A549 (cell line): Measurements from ENCODE around the gene TNFAIP2. TPM values are rescaled to one million over a fixed set of nuclear protein-coding genes. Genes with fewer than 3 reads are reported as not detected.

Experiments used
- ATAC-seq, 2 experiments: fragments of 200-7000 bp in 1 of 2; fragments of >200 bp in 1 of 2; cut with Nextera tagmentation in 1 of 2; cut with Tn5 transposase in 1 of 2; 3 replicates each; pipeline versions ENCODE4 v1.8.0 to v1.9.1; 2018 to 2020; ENCODE audit warnings: mild to moderate bottlenecking in 1 of 2, moderate library complexity in 1 of 2
- CTCF ChIA-PET: fragments of 300-600 bp; sonication (Branson Sonifier 250); formaldehyde crosslinking; extraction: SDS; loops from one replicate; lab custom pipeline; 2021; ENCODE audit warnings: antibody characterized with exemption, inconsistent platforms; lab: Yijun Ruan, JAX
- POLR2A ChIA-PET: fragments of 350-600 bp; formaldehyde crosslinking; extraction: SDS; loops from one replicate; lab custom pipeline; 2021; ENCODE audit warnings: antibody characterized with exemption, inconsistent platforms; lab: Yijun Ruan, JAX
- DNase-seq, 2 experiments: peaks; one replicate each; pipeline versions ENCODE4 v3.0.0 to v3.0.0-alpha.2; 2011 to 2016; ENCODE audit warnings: low read depth in 1 of 2, low spot score in 1 of 2
- FAIRE-seq: peaks from 2 replicates; lab custom pipeline; 2011; peaks lifted over from hg19 to GRCh38; lab: Jason Lieb, UNC
- H3K27ac ChIP-seq, 2 experiments: fragments of >200 bp; sonication (Bioruptor Twin); formaldehyde crosslinking; 3 replicates each; pipeline ENCODE4 v1.5.1; 2016 to 2017
- H3K4me1 ChIP-seq: fragments of >200 bp; sonication (Bioruptor Twin); formaldehyde crosslinking; 3 replicates; pipeline ENCODE4 v1.6.1; 2016
- H3K4me2 ChIP-seq: fragments of >200 bp; sonication (Bioruptor Twin); formaldehyde crosslinking; 3 replicates; pipeline ENCODE4 v1.6.1; 2016
- H3K4me3 ChIP-seq: fragments of >200 bp; sonication (Bioruptor Twin); formaldehyde crosslinking; 3 replicates; pipeline ENCODE4 v1.5.1; 2016
- H3K9me3 ChIP-seq: fragments of >200 bp; sonication (Bioruptor Twin); formaldehyde crosslinking; 3 replicates; pipeline ENCODE4 v1.6.1; 2016
- EHMT2 ChIP-seq: fragments of 200-600 bp; sonication (generic); IDR thresholded peaks from 2 replicates; pipeline ENCODE4 v1.6.1; 2016; ENCODE audit warnings: antibody characterized with exemption, low read depth, mild to moderate bottlenecking, moderate library complexity
- FOXS1 ChIP-seq: fragments of 250-450 bp; sonication (Bioruptor Pico); IDR thresholded peaks from 2 replicates; pipeline ENCODE4 v1.5.0; 2020; ENCODE audit warnings: mild to moderate bottlenecking, moderate library complexity
- HDAC2 ChIP-seq: fragments of 200-600 bp; sonication (generic); IDR thresholded peaks from 2 replicates; pipeline ENCODE4 v1.6.1; 2016
- JUN ChIP-seq, 2 experiments: fragments of >200 bp; sonication (Bioruptor Twin); formaldehyde crosslinking; IDR thresholded peaks; 2 replicates in 1 of 2; 3 replicates in 1 of 2; pipeline ENCODE4 v1.6.1; 2016 to 2017
- MAFK ChIP-seq: fragments of 450-650 bp; IDR thresholded peaks from 2 replicates; pipeline ENCODE4 v1.6.1; 2014; ENCODE audit not compliant: partially characterized antibody
- PHF8 ChIP-seq: fragments of 200-600 bp; sonication (generic); IDR thresholded peaks from 2 replicates; pipeline ENCODE4 v1.6.1; 2016; ENCODE audit warnings: low read depth, mild to moderate bottlenecking, antibody characterized with exemption, moderate library complexity, borderline replicate concordance
- POLR2A ChIP-seq: IDR thresholded peaks from 2 replicates; pipeline ENCODE4 v1.6.1; 2012; ENCODE audit warnings: mild to moderate bottlenecking, low read length
- RAD21 ChIP-seq, 2 experiments: fragments of >200 bp in 1 of 2; sonication (Bioruptor Twin) in 1 of 2; formaldehyde crosslinking in 1 of 2; IDR thresholded peaks in 1 of 2; conservative IDR thresholded peaks in 1 of 2; 2 replicates in 1 of 2; 3 replicates in 1 of 2; pipeline ENCODE4 v1.6.1; 2012 to 2018; ENCODE audit warnings: inconsistent platforms in 1 of 2
- SREBF2 ChIP-seq: fragments of 450-650 bp; IDR thresholded peaks from 2 replicates; pipeline ENCODE4 v1.6.1; 2014; ENCODE audit warnings: mild to moderate bottlenecking, moderate library complexity
- ZNF302 ChIP-seq: fragments of 250-450 bp; sonication (Bioruptor Pico); IDR thresholded peaks from 2 replicates; pipeline ENCODE4 v1.9.0; 2021; ENCODE audit warnings: inconsistent platforms, mild to moderate bottlenecking, moderate library complexity
- ZSCAN20 ChIP-seq: fragments of 250-450 bp; sonication (Bioruptor Pico); IDR thresholded peaks from 2 replicates; pipeline ENCODE4 v1.8.0; 2022; ENCODE audit warnings: mild to moderate bottlenecking, moderate library complexity
- WGBS: methylation state at CpG from one replicate; pipeline ENCODE4 v1.1.6; 2017; ENCODE audit errors: missing lambda C conversion rate; 5-methylcytosine and 5-hydroxymethylcytosine counted together
- polyA plus RNA-seq, 4 experiments: library from polyadenylated mRNA; depleted of rRNA in 3 of 4; stranded (reverse); fragments of >200 nt; fragmentation: RNase III in 1 of 4; extraction: RNeasy Plus Mini Kit Qiagen cat#74134 plus additional on column Dnase treatment in 1 of 4; gene quantifications; 2 replicates in 3 of 4; 3 replicates in 1 of 4; pipeline ENCODE4 v1.2.3, GENCODE V29; 2011 to 2017
- TF ChIP-seq, protein P1 (sequence below): fragments of 250-450 bp; sonication (Bioruptor Pico); IDR thresholded peaks from 2 replicates; pipeline ENCODE4 v1.5.0; 2020; ENCODE audit warnings: low read depth, mild to moderate bottlenecking, moderate library complexity

TNFAIP2 gene
- polyA plus RNA-seq, 2 of the 4 experiments (the other 2 are of a cell fraction), result 222 to 254 TPM

DNA sequence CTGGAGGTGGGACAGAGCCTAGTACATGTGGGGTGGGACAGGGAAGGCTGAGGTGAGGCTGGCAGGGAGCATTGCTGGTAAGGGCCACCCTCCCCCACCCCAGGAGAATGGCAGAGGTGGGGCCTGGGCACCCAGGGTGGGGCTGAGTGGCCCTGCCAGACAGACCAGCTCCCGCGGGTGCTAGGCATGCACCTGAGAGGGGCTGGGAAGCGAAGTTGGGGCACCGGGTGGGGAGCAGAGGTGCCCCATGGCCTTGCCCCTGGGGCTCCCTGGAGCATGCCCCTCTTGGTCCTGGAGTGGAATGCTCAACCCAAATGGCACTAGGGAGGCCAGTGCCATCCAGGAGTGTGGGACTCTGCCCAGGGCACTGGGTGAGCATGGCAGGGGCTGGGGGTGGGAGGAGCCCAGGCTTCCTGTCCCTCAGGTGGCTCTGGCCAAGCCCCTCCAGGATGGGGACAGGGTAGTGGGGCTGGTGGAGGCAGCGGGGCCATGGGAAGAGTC is 1.3 kb downstream of the TNFAIP2 start:
- Histone ChIP-seq H3K9me3 (no peaks in the 10 kb centered on the region), H3K27ac (peak overlapping the region; percentile 96 to 98), H3K4me3 (peak overlapping the region; percentile 83), H3K4me2 (peak overlapping the region; percentile 94), H3K4me1 (peaks cover 75% of the 10 kb centered on the region)
- WGBS, result 0% methylated on average over 2 of the region's 5 CpGs
- DNase-seq (no peak), ATAC-seq (no peak), FAIRE-seq (no peak)
- ChIA-PET POLR2A (interaction anchor here (1.8 kb wide), 1 partner anchor 20 kb away, joined by 8 read pairs; no protein-coding TSS in a partner anchor), CTCF (interaction anchor here (0.6 to 24.1 kb wide), 19 partner anchors 9 to 281 kb away, joined by 3 to 544 read pairs (median 5); partner anchors contain the start of gene EIF5)
- TF ChIP-seq MAFK (no peak), ZSCAN20 (CRISPR knock-in tag) (no peak), POLR2A (0 out of 2 replicates have a peak, but pooled peaks have one; percentile 23), ZNF302 (CRISPR knock-in tag) (no peak), PHF8 (no peak), EHMT2 (no peak)
- TF ChIP-seq, protein P1, sequence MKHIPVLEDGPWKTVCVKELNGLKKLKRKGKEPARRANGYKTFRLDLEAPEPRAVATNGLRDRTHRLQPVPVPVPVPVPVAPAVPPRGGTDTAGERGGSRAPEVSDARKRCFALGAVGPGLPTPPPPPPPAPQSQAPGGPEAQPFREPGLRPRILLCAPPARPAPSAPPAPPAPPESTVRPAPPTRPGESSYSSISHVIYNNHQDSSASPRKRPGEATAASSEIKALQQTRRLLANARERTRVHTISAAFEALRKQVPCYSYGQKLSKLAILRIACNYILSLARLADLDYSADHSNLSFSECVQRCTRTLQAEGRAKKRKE (CRISPR knock-in tag), result no peak

DNA sequence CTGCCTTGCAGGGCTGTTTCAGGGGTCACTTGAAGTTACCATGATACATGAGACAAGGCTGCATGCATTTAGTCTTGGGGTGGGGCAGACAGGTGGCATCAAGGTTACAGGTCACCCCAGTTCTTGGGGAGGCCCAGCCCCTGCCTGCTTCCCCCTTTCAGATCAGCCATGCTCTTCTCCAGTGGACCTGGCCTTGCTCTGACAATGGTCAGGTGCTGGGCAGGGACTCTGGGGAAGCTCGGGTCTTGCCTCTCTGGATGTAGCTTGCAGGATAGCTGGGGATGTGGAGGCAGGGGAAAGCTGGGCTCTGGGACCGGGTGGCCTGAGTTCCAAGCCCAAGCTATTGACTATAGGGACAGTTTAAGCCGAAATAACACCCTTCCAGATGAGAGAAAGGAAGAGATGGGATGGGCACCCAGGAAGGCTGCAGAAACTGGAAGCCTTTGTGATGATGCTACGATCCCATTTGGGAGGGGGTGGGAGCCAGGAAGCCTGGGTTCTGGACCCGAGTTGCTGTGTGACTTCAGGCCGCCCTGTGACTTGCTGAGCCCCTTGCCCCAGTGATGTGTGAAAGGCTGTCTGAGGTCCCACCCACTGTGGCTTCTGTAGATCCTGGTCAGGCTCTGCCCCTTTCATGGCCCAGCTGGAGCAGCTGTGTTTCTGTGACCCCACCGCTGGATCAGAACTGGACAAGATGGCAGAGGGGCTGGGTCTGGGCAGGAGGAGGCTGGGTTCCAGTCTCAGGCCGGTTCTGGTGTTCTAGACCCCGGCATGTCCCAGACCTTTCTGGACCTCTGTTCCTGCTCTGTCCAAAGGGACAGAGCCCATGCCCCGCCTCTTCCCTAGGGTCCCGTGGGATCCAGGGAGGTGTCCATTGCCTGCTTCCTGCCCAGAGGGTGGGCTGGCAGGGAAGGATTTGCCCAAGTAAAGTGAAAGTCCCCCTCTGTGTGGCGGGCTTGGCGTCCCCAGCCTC is 2.1 kb downstream of the TNFAIP2 start:
- Histone ChIP-seq H3K4me2 (peak overlapping the region; percentile 94), H3K9me3 (no peaks in the 10 kb centered on the region), H3K27ac (peak overlapping the region; percentile 96 to 98), H3K4me1 (peaks cover 76% of the 10 kb centered on the region), H3K4me3 (peak overlapping the region; percentile 83)
- WGBS, result 65% methylated on average over 10 of the region's 13 CpGs
- CTCF ChIA-PET, result interaction anchor here (0.9 to 24.1 kb wide), 8 partner anchors 10 to 168 kb away, joined by 3 to 544 read pairs (median 13); no protein-coding TSS in a partner anchor
- no peak for ATAC-seq
- TF ChIP-seq FOXS1 (CRISPR knock-in tag), result no peak
- 0 out of 5 replicates have a peak, but pooled peaks of 1 of the 2 experiments have one; percentile 10 for TF ChIP-seq JUN (IDR thresholded peaks at IDR 0.05)
- no peak for DNase-seq
- POLR2A ChIA-PET, result interaction anchor here (1.8 to 1.9 kb wide), 2 partner anchors 20 kb away, joined by 5 to 8 read pairs; no protein-coding TSS in a partner anchor
- FAIRE-seq, result no peak

DNA sequence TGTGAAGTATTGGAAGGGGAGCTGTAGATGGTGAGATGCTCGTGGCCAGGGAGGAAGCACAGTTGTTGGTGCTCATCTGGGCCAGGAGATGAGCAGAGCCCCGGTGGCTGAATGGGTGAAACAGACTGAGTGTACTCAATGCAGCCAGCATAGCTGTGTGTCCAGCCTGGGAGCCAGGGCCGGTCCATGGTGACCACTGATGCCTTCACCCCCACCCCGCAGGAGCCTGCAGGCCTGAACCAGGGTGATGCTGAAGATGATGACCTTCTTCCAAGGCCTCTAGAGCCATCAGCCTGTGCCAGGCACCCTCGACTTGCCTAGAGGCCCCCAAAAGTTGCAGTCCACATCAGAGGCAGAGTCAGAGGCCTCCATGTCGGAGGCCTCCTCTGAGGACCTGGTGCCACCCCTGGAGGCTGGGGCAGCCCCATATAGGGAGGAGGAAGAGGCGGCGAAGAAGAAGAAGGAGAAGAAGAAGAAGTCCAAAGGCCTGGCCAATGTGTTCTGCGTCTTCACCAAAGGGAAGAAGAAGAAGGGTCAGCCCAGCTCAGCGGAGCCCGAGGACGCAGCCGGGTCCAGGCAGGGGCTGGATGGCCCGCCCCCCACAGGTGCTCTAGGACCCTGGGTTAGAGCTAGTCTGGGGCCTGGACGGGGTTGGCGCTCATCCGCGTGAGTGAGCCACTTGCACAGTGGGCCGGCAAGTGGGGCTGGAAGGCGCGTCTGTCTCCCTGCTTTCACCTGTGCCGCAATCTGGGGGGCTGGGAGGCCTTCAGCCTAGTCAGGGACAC is 3.0 kb downstream of the TNFAIP2 start:
- DNase-seq (no peak), ATAC-seq (no peak), FAIRE-seq (no peak)
- CTCF ChIA-PET, result interaction anchor here (0.9 to 24.1 kb wide), 7 partner anchors 9 to 167 kb away, joined by 3 to 544 read pairs (median 13); no protein-coding TSS in a partner anchor
- H3K27ac ChIP-seq, result peak overlapping the region; percentile 96 to 98; a peak in 5 of 6 replicates
- 87% methylated on average over 20 of the region's 22 CpGs for WGBS
- peak overlapping the region; percentile 83 for H3K4me3 ChIP-seq
- H3K4me1 ChIP-seq, result peaks cover 76% of the 10 kb centered on the region
- POLR2A ChIA-PET, result interaction anchor here (1.9 kb wide), 1 partner anchor 21 kb away, joined by 5 read pairs; no protein-coding TSS in a partner anchor
- TF ChIP-seq JUN (IDR thresholded peaks at IDR 0.05) (0 out of 5 replicates have a peak, but pooled peaks of 1 of the 2 experiments have one; percentile 8), HDAC2 (no peak), FOXS1 (CRISPR knock-in tag) (no peak)
- peak overlapping the region; percentile 94 for H3K4me2 ChIP-seq
- no peaks in the 10 kb centered on the region for H3K9me3 ChIP-seq

DNA sequence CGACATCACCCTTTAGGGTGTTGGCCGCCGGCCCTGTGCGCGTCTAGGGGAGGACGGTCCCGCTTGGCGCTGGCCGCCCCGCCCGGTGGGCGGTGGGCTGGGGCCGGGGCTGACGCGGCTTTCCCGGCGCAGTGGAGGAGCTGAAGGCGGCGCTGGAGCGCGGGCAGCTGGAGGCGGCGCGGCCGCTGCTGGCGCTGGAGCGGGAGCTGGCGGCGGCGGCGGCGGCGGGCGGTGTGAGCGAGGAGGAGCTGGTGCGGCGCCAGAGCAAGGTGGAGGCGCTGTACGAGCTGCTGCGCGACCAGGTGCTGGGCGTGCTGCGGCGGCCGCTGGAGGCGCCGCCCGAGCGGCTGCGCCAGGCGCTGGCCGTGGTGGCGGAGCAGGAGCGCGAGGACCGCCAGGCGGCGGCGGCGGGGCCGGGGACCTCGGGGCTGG is 3.6 kb downstream of the TNFAIP2 start:
- Histone ChIP-seq H3K4me1 (peaks cover 75% of the 10 kb centered on the region), H3K4me2 (peak overlapping the region; percentile 94), H3K9me3 (no peaks in the 10 kb centered on the region), H3K4me3 (no peak overlapping the region), H3K27ac (peak overlapping the region in 1 of 2 experiments; percentile 98; a peak in 2 of 6 replicates)
- FAIRE-seq (no peak), ATAC-seq (no peak), DNase-seq (no peak)
- WGBS, result 96% methylated on average over 55 of the region's 62 CpGs
- POLR2A ChIA-PET, result interaction anchor here (1.9 kb wide), 1 partner anchor 21 kb away, joined by 5 read pairs; no protein-coding TSS in a partner anchor
- CTCF ChIA-PET, result interaction anchor here (1.9 to 24.1 kb wide), 6 partner anchors 8 to 166 kb away, joined by 5 to 544 read pairs (median 28); no protein-coding TSS in a partner anchor
- TF ChIP-seq RAD21 (conservative IDR thresholded peaks at IDR 0.05 in 1 of 2, IDR thresholded peaks at IDR 0.05 in 1 of 2) (no peak), SREBF2 (no peak)
